CD4-positive, alpha-beta T cell (primary cell): Measurements from ENCODE around the gene TPP1. TPM values are rescaled to one million over a fixed set of nuclear protein-coding genes. Genes with fewer than 3 reads are reported as not detected.
A peak's percentile ranks its signal among the peaks of the same experiment; 100 is the strongest.

Experiments used
- ATAC-seq: fragments of 200-7000 bp; cut with Tn5 transposase; one replicate; pipeline ENCODE4 v1.10.0; 2022; ENCODE audit warnings: mild to moderate bottlenecking; ENCODE audit not compliant: poor library complexity
- CTCF ChIA-PET: fragments of 350-600 bp; sonication (Branson Sonifier 250); formaldehyde crosslinking; loops from one replicate; lab custom pipeline; 2021; ENCODE audit warnings: antibody characterized with exemption, inconsistent platforms; lab: Charles Lee
- POLR2A ChIA-PET: fragments of 350-600 bp; sonication (Branson Sonifier 250); formaldehyde crosslinking; loops from one replicate; lab custom pipeline; 2021; ENCODE audit warnings: antibody characterized with exemption, inconsistent platforms; lab: Charles Lee
- DNase-seq, 14 experiments: peaks; one replicate each; pipeline ENCODE4 v3.0.0-alpha.2; 2013 to 2020; ENCODE audit warnings: mixed read lengths in 2 of 14
- H3K27ac ChIP-seq, 2 donors: one replicate each; pipeline versions ENCODE4 v1.5.1 to v1.7.0; 2013; ENCODE audit warnings: low read length in 2 of 2, low read depth in 1 of 2, mild to moderate bottlenecking in 1 of 2
- H3K27me3 ChIP-seq, 2 experiments: 1 replicate in 1 of 2; 2 replicates in 1 of 2; pipeline versions ENCODE4 v1.6.1 to v1.7.0; 2013; ENCODE audit warnings: low read length in 2 of 2, control low read depth in 1 of 2, mild to moderate bottlenecking in 1 of 2, moderate library complexity in 1 of 2; ENCODE audit not compliant: insufficient read depth in 2 of 2, control insufficient read depth in 1 of 2
- H3K36me3 ChIP-seq: one replicate; pipeline ENCODE4 v1.6.1; 2013; ENCODE audit warnings: low read length, control low read depth; ENCODE audit not compliant: insufficient read depth
- H3K4me1 ChIP-seq: one replicate; pipeline ENCODE4 v1.6.1; 2013; ENCODE audit warnings: low read length, control low read depth; ENCODE audit not compliant: insufficient read depth
- H3K4me3 ChIP-seq: one replicate; pipeline ENCODE4 v1.5.1; 2013; ENCODE audit warnings: mild to moderate bottlenecking, low read length, moderate library complexity
- H3K9me3 ChIP-seq, 2 experiments: 1 replicate in 1 of 2; 2 replicates in 1 of 2; pipeline versions ENCODE4 v1.6.1 to v1.7.0; 2013; ENCODE audit warnings: low read length in 2 of 2, mild to moderate bottlenecking in 2 of 2, control low read depth in 1 of 2, moderate library complexity in 1 of 2; ENCODE audit not compliant: control insufficient read depth in 1 of 2, insufficient read depth in 1 of 2
- H3K27ac Mint-ChIP-seq: one replicate; pipeline ENCODE4 v1.8.0; 2020; ENCODE audit warnings: mixed read lengths
- H3K27me3 Mint-ChIP-seq: one replicate; pipeline ENCODE4 v1.8.0; 2021; ENCODE audit warnings: mixed read lengths
- H3K36me3 Mint-ChIP-seq: one replicate; pipeline ENCODE4 v1.8.0; 2021; ENCODE audit warnings: low read depth, mixed read lengths
- H3K4me1 Mint-ChIP-seq: one replicate; pipeline ENCODE4 v1.8.0; 2021; ENCODE audit warnings: low read depth, mixed read lengths
- H3K4me3 Mint-ChIP-seq: one replicate; pipeline ENCODE4 v1.8.0; 2020; ENCODE audit warnings: mild to moderate bottlenecking, mixed read lengths
- H3K9me3 Mint-ChIP-seq: one replicate; pipeline ENCODE4 v1.8.0; 2020; ENCODE audit warnings: mixed read lengths
- CTCF ChIP-seq: fragments of 200-600 bp; IDR thresholded peaks from one replicate; pipeline ENCODE4 v1.8.0; 2022; ENCODE audit warnings: antibody characterized with exemption, mild to moderate bottlenecking
- intact Hi-C, 2 experiments: fragments of 100-400 bp; cut with DNase I in 1 of 2; cut with micrococcal nuclease in 1 of 2; formaldehyde crosslinking; loops; one replicate each; pipeline versions ENCODE4 v1.15.1 to v1.9.0; 2023 to 2025; cut with DNase I, micrococcal nuclease
- total RNA-seq, 174 experiments: library from RNA in 2 of 174; stranded (reverse) in 2 of 174; gene quantifications; one replicate each; pipeline ENCODE4 v1.2.3 and lab custom pipeline; 2021 to 2026

The TPP1 gene
- total RNA-seq, 2 experiments from 2014 or later = 29.7 to 34.4 TPM

GRCh38 chr11:6627762-6628241, 8.6 kb upstream of the TPP1 start:
- TF ChIP-seq CTCF = no peak
- Histone ChIP-seq H3K4me1 (peaks cover 18% of the 10 kb centered on the region), H3K27me3 (no peaks in the 10 kb centered on the region), H3K36me3 (peaks cover 6% of the 10 kb centered on the region), H3K4me3 (no peak overlapping the region), H3K27ac (peak overlapping the region in 1 of 2 donors; percentile 7), H3K9me3 (no peaks in the 10 kb centered on the region)
- no peaks in the 10 kb centered on the region for H3K27me3 Mint-ChIP-seq
- DNase-seq (peak in 4 of 14 experiments; percentile 19 to 58 (median 53)), ATAC-seq (no peak)
- intact Hi-C loops = no loop called here
- H3K27ac Mint-ChIP-seq = peak overlapping the region; percentile 56
- peaks cover 29% of the 10 kb centered on the region for H3K36me3 Mint-ChIP-seq
- peak overlapping the region; percentile 0 for H3K4me3 Mint-ChIP-seq
- CTCF ChIA-PET = interaction anchor here (1.1 kb wide), 2 partner anchors 23 to 55 kb away, joined by 3 read pairs; partner anchors contain the start of gene MRPL17
- POLR2A ChIA-PET = interaction anchor here (1.0 to 3.0 kb wide), 3 partner anchors 9 to 55 kb away, joined by 3 to 14 read pairs (median 6); partner anchors contain the start of genes MRPL17, TAF10 and TPP1
- H3K9me3 Mint-ChIP-seq = no peaks in the 10 kb centered on the region
- peaks cover 12% of the 10 kb centered on the region for H3K4me1 Mint-ChIP-seq

GRCh38 chr11:6626971-6627761, 7.9 kb upstream of the TPP1 start:
- TF ChIP-seq CTCF = no peak
- Histone ChIP-seq H3K9me3 (no peaks in the 10 kb centered on the region), H3K36me3 (peaks cover 4% of the 10 kb centered on the region), H3K27me3 (no peaks in the 10 kb centered on the region), H3K27ac (peak overlapping the region in 1 of 2 donors; percentile 7), H3K4me1 (peaks cover 14% of the 10 kb centered on the region), H3K4me3 (no peak overlapping the region)
- ChIA-PET CTCF (interaction anchor here (1.1 kb wide), 2 partner anchors 23 to 56 kb away, joined by 3 read pairs; partner anchors contain the start of gene MRPL17), POLR2A (interaction anchor here (1.0 to 3.0 kb wide), 4 partner anchors 8 to 56 kb away, joined by 3 to 14 read pairs (median 4); partner anchors contain the start of genes ILK, MRPL17, TAF10 and TPP1)
- Mint-ChIP-seq H3K4me3 (peak overlapping the region; percentile 0), H3K4me1 (peaks cover 12% of the 10 kb centered on the region), H3K27me3 (no peaks in the 10 kb centered on the region), H3K36me3 (peaks cover 29% of the 10 kb centered on the region), H3K9me3 (no peaks in the 10 kb centered on the region), H3K27ac (peak overlapping the region; percentile 56)
- intact Hi-C loops = no loop called here
- DNase-seq (no peak), ATAC-seq (no peak)

- Histone ChIP-seq H3K4me1 (peaks cover 14% of the 10 kb centered on the region), H3K27ac (no peak overlapping the region), H3K36me3 (peaks cover 4% of the 10 kb centered on the region), H3K9me3 (no peaks in the 10 kb centered on the region), H3K4me3 (no peak overlapping the region), H3K27me3 (no peaks in the 10 kb centered on the region)
- no peaks in the 10 kb centered on the region for H3K9me3 Mint-ChIP-seq
- H3K27ac Mint-ChIP-seq = no peak overlapping the region
- H3K4me1 Mint-ChIP-seq = peaks cover 12% of the 10 kb centered on the region
- peaks cover 29% of the 10 kb centered on the region for H3K36me3 Mint-ChIP-seq
- no peak for TF ChIP-seq CTCF
- ChIA-PET CTCF (no interaction called here), POLR2A (interaction anchor here (1.0 to 3.0 kb wide), 2 partner anchors 14 to 22 kb away, joined by 3 to 14 read pairs; partner anchors contain the start of genes ILK and TAF10)
- no peak for ATAC-seq
- no peak overlapping the region for H3K4me3 Mint-ChIP-seq
- intact Hi-C loops = no loop called here
- no peak for DNase-seq
- no peaks in the 10 kb centered on the region for H3K27me3 Mint-ChIP-seq
These were observed 6.7 kb upstream of the TPP1 start for GRCh38 chr11:6625832-6626420.
